T1000 (cell line): ENCODE results near the gene ADAMTS10.
"Not testable (repeated sequence)": the region's sequence is repeated elsewhere in the genome, so short reads cannot be mapped to it uniquely, and the experiment has no call there.

Experiments used
- DNase-seq: peaks from one replicate; lab custom pipeline; 2025; ENCODE audit warnings: mixed read lengths; lab: John Stamatoyannopoulos, UW

ADAMTS10 gene

DNA sequence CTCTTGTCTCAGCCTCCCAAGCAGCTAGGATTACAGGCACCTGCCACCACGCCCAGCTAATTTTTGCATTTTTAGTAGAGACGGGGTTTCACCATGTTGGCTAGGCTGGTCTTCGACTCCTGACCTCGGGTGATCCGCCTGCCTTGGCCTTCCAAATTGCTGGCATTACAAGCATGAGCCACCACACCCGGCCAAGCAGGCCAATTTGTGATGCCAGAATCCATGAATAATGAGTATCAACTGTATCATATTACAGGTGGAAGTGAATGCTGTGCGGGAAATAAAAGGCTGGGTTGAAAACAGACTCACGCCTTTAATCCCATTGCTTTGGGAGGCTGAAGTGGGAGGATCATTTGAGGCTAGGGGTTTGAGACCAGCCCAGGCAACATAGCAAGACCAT, 16.3 kb upstream of the ADAMTS10 start:
- DNase-seq = no peak

DNA sequence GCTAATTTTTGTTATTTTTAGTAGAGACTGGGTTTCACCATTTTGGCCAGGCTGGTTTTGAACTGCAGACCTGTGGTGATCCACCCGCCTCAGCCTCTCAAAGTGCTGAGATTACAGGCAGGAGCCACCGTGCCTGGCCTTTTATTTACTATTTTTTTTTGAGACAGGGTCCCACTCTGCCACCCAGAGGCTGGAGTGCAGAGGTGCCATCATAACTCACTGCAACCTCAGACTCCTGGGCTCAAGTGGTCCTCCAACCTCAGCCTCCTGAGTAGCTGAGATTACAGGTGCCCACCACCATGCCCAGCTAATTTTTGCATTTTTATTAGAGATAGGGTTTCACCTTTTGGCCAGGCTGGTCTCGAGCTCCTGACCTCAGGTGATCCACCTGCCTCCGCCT, 12.4 kb upstream of the ADAMTS10 start:
- not testable (repeated sequence) for DNase-seq

DNA sequence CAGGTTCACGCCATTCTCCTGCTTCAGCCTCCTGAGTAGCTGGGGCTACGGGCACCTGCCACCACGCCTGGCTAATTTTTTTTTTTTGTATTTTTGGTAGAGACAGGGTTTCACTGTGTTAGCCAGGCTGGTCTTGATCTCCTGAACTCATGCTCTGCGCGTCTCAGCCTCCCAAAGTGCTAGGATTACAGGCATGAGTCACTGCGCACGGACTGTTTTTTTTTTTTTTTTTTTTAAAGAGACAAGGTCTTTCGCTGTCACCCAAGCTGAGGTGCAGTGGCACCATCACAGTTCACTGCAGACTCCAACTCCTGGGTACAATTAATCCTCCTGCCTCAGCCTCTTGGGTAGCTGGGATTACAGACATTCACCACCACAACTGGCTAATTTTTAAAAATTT, 8.2 kb upstream of the ADAMTS10 start:
- no peak for DNase-seq

- no peak for DNase-seq
These were observed 7.5 kb upstream of the ADAMTS10 start for GRCh38 chr19:8617984-8618383.

DNA sequence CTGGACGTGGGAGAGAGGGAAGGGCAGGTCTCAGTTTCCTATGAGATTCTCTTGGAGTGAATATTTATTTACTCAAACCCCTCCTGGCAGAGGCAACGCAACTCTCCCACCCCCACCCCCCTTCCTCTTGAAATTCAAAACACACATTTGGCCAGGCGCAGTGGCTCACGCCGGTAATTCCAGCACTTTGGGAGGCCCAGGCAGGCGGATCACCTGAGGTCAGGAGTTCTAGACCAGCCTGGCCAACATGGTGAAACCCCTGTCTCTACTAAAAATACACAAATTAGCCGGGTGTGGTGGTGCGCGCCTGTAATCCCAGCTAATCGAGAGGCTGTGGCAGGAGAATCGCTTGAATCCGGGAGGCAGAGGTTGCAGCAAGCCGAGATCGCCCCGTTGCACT, 6.8 kb upstream of the ADAMTS10 start:
- not testable (repeated sequence) for DNase-seq

DNA sequence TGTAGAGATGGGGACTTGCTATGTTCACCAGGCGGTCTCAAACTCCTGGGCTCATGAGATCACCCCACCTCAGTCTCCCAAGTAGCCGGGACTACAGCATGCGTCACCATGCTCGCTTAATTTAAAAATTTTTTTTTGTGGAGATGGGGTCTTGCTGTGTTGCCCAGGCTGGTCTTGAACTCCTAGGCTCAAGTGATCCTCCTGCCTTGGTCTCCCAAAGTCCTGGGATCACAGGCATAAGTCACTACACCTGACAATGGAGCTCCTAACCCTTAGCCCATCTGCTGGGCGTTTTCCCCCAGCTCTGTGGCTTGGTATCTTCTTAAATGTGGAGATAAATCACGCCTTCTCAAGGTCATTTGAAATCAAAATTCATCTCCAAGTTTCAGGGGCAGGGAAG, 6.3 kb upstream of the ADAMTS10 start:
- no peak for DNase-seq

GRCh38 chr19:8615813-8616596, 5.5 kb upstream of the ADAMTS10 start:
- DNase-seq = no peak

DNA sequence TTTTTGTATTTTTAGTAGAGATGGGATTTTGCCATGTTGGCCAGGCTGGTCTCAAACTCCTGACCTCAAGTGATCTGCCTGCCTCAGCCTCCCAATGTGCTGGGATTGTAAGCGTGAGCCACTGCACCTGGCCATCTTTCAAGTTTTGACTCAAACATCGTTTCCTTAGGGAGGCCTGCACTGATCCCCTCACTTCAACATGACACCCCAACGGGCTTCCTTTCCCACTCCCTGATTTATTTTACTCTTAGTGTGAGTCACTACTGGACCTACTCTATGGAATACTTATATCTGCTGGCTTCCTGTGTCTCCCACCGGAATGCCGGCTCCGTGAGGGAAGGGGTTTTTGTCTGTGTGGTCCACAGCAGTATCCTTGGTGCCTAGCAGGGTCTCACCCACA, 4.5 kb upstream of the ADAMTS10 start:
- no peak for DNase-seq

DNA sequence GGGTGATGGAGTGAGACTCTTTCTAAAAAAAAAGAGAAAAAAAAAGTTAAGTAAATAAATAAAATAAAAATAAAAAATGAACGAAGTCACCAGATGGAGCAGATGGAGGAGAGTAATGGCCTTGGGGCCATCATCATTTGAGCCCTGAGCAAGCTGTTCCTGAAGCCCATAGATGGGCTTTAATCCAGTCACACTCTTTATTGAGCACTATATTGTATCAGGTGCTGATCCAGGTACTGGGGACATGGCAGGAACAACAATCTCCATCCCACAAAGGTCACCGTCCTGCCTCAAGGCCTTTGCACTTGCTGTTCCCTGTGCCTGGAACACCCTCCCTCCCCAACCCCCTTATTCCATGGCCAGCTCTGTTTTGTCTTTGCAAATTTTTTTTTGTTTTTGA, 3.9 kb upstream of the ADAMTS10 start:
- DNase-seq = no peak

- DNase-seq = no peak
These were observed 2.3 kb upstream of the ADAMTS10 start for GRCh38 chr19:8612807-8613171.

GRCh38 chr19:8611877-8612806, 1.6 kb upstream of the ADAMTS10 start:
- DNase-seq = no peak

- DNase-seq = no peak
These were observed 919 bp upstream of the ADAMTS10 start for GRCh38 chr19:8611391-8611876.

DNA sequence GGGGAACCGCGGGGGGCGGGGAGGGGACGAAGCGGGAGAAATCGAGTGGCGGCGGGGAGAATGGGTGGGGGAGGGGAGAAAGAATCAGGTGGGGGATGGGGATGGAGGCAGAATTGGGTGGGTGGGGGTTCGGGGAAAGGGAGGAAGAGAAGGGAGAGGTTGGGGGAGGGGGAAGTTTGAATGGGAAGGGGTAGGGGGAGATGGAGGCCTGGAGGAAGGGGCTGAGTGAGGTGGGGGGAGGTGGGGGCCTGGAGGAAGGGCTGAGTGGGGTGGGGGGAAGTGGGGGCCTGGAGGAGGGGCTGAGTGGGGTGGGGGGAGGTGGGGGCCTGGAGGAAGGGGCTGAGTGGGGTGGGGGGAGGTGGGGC, 403 bp upstream of the ADAMTS10 start:
- no peak for DNase-seq

- no peak for DNase-seq
These were observed 1.1 kb downstream of the ADAMTS10 start for GRCh38 chr19:8609279-8610040.

DNA sequence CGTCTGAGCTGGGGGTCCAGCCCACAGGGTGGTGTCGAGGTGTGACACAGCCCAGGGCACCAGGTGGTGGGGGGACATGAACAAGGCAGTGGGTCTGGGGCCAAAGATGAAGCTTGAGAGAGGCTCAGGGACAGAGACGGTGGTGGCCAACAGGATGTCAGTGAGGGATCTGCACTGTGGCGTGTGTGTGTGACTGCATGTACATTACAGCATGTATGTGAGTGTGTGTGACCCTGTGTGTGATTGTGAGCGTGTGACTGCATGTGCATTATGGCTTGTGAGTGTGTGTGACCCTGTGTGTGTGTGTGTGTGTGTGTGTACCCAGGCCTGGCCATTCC, 1.6 kb downstream of the ADAMTS10 start:
- no peak for DNase-seq

DNA sequence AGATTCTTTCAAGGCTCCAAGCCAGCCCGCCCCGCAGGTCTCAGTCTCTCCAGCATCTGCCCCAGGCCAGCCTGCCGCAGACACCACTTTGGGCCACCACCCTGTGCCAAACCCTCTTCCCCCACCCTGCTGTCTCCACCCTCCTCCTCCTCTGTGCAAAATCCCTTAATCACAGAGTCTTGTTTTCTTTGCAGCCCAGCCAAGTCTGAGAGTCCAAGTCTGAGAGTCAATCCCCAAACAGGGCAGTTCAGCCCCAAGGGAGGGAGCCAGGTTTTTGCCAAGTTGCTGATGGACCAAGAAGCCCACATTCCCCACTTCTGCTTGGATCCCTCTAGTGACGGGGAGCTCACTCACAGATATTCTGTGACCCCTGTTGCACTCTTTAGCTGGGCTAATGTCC, 3.1 kb downstream of the ADAMTS10 start:
- no peak for DNase-seq

- DNase-seq = no peak
These were observed 5.0 kb downstream of the ADAMTS10 start for GRCh38 chr19:8605514-8605913.

- DNase-seq = no peak
These were observed 8.7 kb downstream of the ADAMTS10 start for GRCh38 chr19:8601796-8602195.

- no peak for DNase-seq
These were observed 9.7 kb downstream of the ADAMTS10 start for GRCh38 chr19:8600816-8601215.

DNA sequence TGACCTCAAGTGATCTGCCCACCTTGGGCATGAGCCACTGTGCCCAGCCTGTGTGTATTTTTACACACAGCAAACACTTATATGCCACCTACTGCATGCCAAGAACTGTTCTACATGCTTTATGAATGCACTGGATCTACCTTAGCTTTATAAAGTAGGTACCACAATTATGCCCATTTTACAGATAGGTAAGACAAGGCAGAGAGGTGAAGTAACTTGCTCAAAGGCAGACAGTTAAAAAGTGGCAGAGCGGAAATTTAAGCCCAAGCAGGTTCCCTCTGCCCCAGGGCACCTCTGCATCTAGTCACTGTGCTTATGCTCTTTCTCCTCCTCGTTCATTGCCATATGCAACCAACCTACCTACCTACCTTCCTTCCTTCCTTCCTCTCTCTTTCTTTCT, 10.5 kb downstream of the ADAMTS10 start:
- DNase-seq = no peak

GRCh38 chr19:8596168-8596567, 14.3 kb downstream of the ADAMTS10 start:
- no peak for DNase-seq

GRCh38 chr19:8595651-8596050, 14.9 kb downstream of the ADAMTS10 start:
- DNase-seq = no peak

- DNase-seq = no peak
These were observed 16.6 kb downstream of the ADAMTS10 start for GRCh38 chr19:8593931-8594330.
